ENCODE results near the gene GPR37.

DNA sequence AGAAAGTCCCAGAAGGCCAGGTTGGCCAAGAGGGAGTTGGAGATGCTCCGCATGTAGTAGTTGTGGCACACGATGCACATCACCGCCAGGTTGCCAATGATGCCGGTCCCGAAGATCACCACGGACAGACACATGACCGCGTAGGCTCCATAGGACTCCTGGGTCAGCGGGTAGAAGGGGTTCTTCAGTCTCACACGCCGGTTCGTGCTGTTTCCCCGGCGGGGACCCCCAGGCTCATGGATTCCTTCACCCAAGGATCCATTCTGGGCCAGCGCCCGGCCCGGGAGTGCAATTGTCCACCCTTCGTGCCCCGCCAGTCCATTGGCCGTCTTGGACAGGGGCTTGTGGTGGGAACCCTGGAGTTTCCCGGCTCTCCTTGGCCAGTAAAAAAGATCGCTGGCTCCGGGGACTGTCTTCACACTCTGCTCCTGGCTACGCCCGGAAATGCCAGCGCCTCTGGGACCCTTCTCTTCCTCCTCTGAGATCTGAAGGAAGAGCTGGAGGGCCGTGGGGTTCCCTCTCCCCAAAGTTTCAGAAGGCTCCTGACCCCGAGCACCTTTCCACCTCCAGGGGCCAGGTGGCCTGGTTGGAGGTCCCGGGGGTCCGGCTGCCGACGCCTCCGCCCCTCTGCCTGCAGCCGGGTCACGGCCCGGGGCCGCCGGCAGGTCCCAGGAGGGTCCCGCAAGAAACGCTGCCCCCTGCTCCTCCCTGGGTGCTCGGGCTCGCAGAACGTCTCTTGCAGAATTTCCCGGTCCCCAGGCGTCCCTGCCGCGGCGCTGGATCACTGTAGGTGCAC lies 1.3 kb downstream of the GPR37 start:
- TF ChIP-seq POLR2A (IDR thresholded peaks at IDR 0.05) (no peak), POLR2AphosphoS5 (IDR thresholded peaks at IDR 0.05) (no peak)
- TF ChIP-seq, protein P1, sequence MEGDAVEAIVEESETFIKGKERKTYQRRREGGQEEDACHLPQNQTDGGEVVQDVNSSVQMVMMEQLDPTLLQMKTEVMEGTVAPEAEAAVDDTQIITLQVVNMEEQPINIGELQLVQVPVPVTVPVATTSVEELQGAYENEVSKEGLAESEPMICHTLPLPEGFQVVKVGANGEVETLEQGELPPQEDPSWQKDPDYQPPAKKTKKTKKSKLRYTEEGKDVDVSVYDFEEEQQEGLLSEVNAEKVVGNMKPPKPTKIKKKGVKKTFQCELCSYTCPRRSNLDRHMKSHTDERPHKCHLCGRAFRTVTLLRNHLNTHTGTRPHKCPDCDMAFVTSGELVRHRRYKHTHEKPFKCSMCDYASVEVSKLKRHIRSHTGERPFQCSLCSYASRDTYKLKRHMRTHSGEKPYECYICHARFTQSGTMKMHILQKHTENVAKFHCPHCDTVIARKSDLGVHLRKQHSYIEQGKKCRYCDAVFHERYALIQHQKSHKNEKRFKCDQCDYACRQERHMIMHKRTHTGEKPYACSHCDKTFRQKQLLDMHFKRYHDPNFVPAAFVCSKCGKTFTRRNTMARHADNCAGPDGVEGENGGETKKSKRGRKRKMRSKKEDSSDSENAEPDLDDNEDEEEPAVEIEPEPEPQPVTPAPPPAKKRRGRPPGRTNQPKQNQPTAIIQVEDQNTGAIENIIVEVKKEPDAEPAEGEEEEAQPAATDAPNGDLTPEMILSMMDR (IDR thresholded peaks at IDR 0.05 in 8 of 11, conservative IDR thresholded peaks at IDR 0.05 in 3 of 11) = no peak

Data from spleen (tissue), 7 donors.